ENCODE measurements around the gene ANGPTL4. TPM values are rescaled to one million over a fixed set of nuclear protein-coding genes. Genes with fewer than 3 reads are reported as not detected.

The ANGPTL4 gene
- total and polyA plus RNA-seq, 2 donors (not counting 1 experiment from before 2014, with no cell fraction given), result not detected

DNA sequence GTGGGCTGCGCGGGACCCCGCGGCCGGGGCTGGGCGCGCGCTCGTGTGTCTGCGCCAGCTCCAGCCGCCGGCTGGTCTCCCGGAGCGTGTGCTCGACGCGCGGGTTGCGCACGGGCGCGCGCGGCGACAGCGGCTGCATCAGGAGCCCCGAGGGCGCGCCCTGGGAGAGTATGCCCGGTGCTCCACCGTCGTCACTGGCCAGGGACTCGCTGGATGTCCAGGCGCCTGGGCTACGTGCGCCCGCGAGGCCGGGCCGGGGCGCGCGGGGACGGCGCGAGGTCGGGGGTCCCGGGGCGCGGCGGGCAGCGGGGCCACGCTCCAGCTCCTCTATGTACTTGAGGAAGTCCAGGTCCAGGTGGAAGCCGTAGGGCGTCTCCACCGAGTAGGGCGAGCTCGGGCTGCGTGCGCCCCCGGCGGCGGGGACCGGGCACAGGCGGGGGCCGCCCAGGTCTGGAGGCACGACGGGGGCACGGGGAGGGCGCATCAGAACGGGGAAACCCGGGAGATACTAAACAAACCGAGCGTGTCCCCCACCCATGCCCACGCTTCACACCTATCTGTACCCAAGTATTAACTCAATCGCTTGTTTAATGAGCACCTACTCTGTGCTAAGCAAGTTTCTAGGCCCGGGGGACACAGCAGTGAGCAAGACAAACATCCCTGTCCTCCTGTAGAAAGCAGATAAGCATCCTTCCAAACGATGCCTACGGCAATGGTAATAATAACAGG lies 28.4 kb upstream of the ANGPTL4 start:
- H3K9me3 ChIP-seq (ENCODE audit: control extremely low read depth in 1 of 3, control insufficient read depth in 2 of 3, insufficient read depth in 1 of 3, low read length in 2 of 3), result peaks cover 0 to 11% (median 0%) of the 10 kb centered on the region in 3 donors
- H3K9ac ChIP-seq (ENCODE audit: low read length), result peak overlapping the region; percentile 32
- POLR2A ChIA-PET, result interaction anchor here (1.0 to 1.7 kb wide), 3 partner anchors 9 to 14 kb away, joined by 3 to 5 read pairs (median 4); partner anchors contain the start of genes NDUFA7 and RPS28
- H4K20me1 ChIP-seq (ENCODE audit: control insufficient read depth, insufficient read depth, low read length, poor library complexity, severe bottlenecking), result no peaks in the 10 kb centered on the region
- Mint-ChIP-seq H3K27ac (no peak overlapping the region), H3K4me1 (peaks cover 6% of the 10 kb centered on the region), H3K27me3 (peaks cover 22% of the 10 kb centered on the region), H3K9me3 (ENCODE audit: insufficient read depth) (no peaks in the 10 kb centered on the region), H3K4me3 (peak overlapping the region; percentile 65)
- no peak for TF ChIP-seq EZH2 (IDR thresholded peaks at IDR 0.05; ENCODE audit: borderline replicate concordance, insufficient read depth, low read depth, low read length, poor library complexity, severe bottlenecking)
- TF ChIP-seq, protein P1, sequence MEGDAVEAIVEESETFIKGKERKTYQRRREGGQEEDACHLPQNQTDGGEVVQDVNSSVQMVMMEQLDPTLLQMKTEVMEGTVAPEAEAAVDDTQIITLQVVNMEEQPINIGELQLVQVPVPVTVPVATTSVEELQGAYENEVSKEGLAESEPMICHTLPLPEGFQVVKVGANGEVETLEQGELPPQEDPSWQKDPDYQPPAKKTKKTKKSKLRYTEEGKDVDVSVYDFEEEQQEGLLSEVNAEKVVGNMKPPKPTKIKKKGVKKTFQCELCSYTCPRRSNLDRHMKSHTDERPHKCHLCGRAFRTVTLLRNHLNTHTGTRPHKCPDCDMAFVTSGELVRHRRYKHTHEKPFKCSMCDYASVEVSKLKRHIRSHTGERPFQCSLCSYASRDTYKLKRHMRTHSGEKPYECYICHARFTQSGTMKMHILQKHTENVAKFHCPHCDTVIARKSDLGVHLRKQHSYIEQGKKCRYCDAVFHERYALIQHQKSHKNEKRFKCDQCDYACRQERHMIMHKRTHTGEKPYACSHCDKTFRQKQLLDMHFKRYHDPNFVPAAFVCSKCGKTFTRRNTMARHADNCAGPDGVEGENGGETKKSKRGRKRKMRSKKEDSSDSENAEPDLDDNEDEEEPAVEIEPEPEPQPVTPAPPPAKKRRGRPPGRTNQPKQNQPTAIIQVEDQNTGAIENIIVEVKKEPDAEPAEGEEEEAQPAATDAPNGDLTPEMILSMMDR (IDR thresholded peaks at IDR 0.05), result peak; percentile 26
- no peaks in the 10 kb centered on the region for H3K79me2 ChIP-seq (ENCODE audit: control insufficient read depth, insufficient read depth, low read length)
- peak overlapping the region; percentile 79 for H3K4me2 ChIP-seq (replicated peaks; ENCODE audit: low read depth, low read length, poor library complexity, severe bottlenecking)
- peaks cover 0 to 41% (median 12%) of the 10 kb centered on the region in 4 experiments for H3K27me3 ChIP-seq (replicated peaks in 1 of 4; ENCODE audit: control extremely low read depth in 1 of 4, control insufficient read depth in 3 of 4, insufficient read depth in 4 of 4, low read length in 3 of 4)
- peak overlapping the region in 2 of 5 experiments; percentile 12 to 46 for H3K4me3 ChIP-seq (ENCODE audit: control extremely low read depth in 1 of 5, extremely low read depth in 1 of 5, insufficient read depth in 1 of 5, low read depth in 2 of 5, low read length in 4 of 5)
- DNase-seq (peak; percentile 55), ATAC-seq (ENCODE audit: low read depth) (peak; percentile 53)
- H3K4me1 ChIP-seq (ENCODE audit: control insufficient read depth in 2 of 2, insufficient read depth in 2 of 2, low read length in 2 of 2), result peaks cover 5 to 16% of the 10 kb centered on the region in 2 donors
- 2% methylated on average over 77 of the region's 79 CpGs for WGBS (ENCODE audit: insufficient coverage)
- no peak overlapping the region for H3K27ac ChIP-seq (ENCODE audit: low read length in 2 of 2)
- peak overlapping the region; percentile 38 for H2AFZ ChIP-seq (ENCODE audit: insufficient read depth, low read depth, low read length, poor library complexity, severe bottlenecking)
- CTCF ChIA-PET, result interaction anchor here (1.1 to 2.1 kb wide), 2 partner anchors 13 to 18 kb away, joined by 3 to 10 read pairs; no protein-coding TSS in a partner anchor
- no peaks in the 10 kb centered on the region for H3K36me3 ChIP-seq (replicated peaks in 1 of 2; ENCODE audit: control extremely low read depth in 1 of 2, control insufficient read depth in 1 of 2, extremely low read depth in 1 of 2, insufficient read depth in 2 of 2, low read length in 1 of 2)
- intact Hi-C loops (cut with micrococcal nuclease), result no loop called here

DNA sequence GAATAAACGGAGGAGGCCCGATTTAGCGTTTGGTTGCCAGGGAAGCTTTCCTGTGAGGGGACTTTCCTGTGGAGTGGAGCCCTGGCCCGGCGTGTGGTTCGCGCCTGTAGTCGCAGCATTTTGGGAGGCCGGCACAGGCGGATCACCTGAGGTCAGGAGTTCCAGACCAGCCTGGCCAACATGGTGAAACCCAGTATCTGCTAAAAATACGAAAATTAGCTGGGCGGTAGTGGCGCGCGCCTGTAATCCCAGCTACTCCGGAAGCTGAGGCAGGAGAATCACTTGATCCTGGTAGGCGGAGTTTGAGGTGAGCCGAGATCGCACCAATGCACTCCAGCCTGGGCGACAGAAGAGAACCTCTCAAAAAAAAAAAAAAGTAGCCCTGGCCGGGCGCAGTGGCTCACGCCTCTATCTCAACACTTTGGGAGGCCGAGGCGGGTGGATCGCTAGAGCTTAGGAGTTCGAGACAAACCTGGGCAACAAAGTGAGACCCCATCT lies 27.8 kb upstream of the ANGPTL4 start:
- Histone ChIP-seq H3K4me3 (ENCODE audit: control extremely low read depth in 1 of 5, extremely low read depth in 1 of 5, insufficient read depth in 1 of 5, low read depth in 2 of 5, low read length in 4 of 5) (no peak overlapping the region), H3K4me1 (ENCODE audit: control insufficient read depth in 2 of 2, insufficient read depth in 2 of 2, low read length in 2 of 2) (peaks cover 5 to 16% of the 10 kb centered on the region in 2 donors), H3K27ac (ENCODE audit: low read length in 2 of 2) (no peak overlapping the region), H3K9me3 (ENCODE audit: control extremely low read depth in 1 of 3, control insufficient read depth in 2 of 3, insufficient read depth in 1 of 3, low read length in 2 of 3) (peaks cover 0 to 15% (median 0%) of the 10 kb centered on the region in 3 donors), H3K79me2 (ENCODE audit: control insufficient read depth, insufficient read depth, low read length) (no peaks in the 10 kb centered on the region), H3K36me3 (replicated peaks in 1 of 2; ENCODE audit: control extremely low read depth in 1 of 2, control insufficient read depth in 1 of 2, extremely low read depth in 1 of 2, insufficient read depth in 2 of 2, low read length in 1 of 2) (no peaks in the 10 kb centered on the region), H3K9ac (ENCODE audit: low read length) (no peak overlapping the region), H4K20me1 (ENCODE audit: control insufficient read depth, insufficient read depth, low read length, poor library complexity, severe bottlenecking) (no peaks in the 10 kb centered on the region), H3K27me3 (replicated peaks in 1 of 4; ENCODE audit: control extremely low read depth in 1 of 4, control insufficient read depth in 3 of 4, insufficient read depth in 4 of 4, low read length in 3 of 4) (peaks cover 0 to 45% (median 12%) of the 10 kb centered on the region in 4 experiments), H2AFZ (ENCODE audit: insufficient read depth, low read depth, low read length, poor library complexity, severe bottlenecking) (no peak overlapping the region), H3K4me2 (replicated peaks; ENCODE audit: low read depth, low read length, poor library complexity, severe bottlenecking) (peak overlapping the region; percentile 79)
- TF ChIP-seq EZH2 (IDR thresholded peaks at IDR 0.05; ENCODE audit: borderline replicate concordance, insufficient read depth, low read depth, low read length, poor library complexity, severe bottlenecking), result no peak
- TF ChIP-seq, protein P1 (IDR thresholded peaks at IDR 0.05), result no peak
- intact Hi-C loops (cut with micrococcal nuclease), result no loop called here
- Mint-ChIP-seq H3K27ac (no peak overlapping the region), H3K4me1 (peaks cover 6% of the 10 kb centered on the region), H3K4me3 (peak overlapping the region; percentile 65), H3K27me3 (peaks cover 26% of the 10 kb centered on the region), H3K9me3 (ENCODE audit: insufficient read depth) (no peaks in the 10 kb centered on the region)
- ATAC-seq (ENCODE audit: low read depth) (no peak), DNase-seq (peak; percentile 15)
- 36% methylated on average over 20 of the region's 27 CpGs for WGBS (ENCODE audit: insufficient coverage)
- ChIA-PET POLR2A (no interaction called here), CTCF (interaction anchor here (0.6 to 2.1 kb wide), 3 partner anchors 12 to 1407 kb away, joined by 3 to 10 read pairs (median 3); no protein-coding TSS in a partner anchor)

All from B cell (primary cell).